WTC11 (cell line): ENCODE data around the gene NES.
A peak's percentile ranks its signal among the peaks of the same experiment; 100 is the strongest.

ENCODE experiments used
- ATF6 ChIP-seq: sonication (generic); formaldehyde crosslinking; IDR thresholded peaks from 2 replicates; pipeline ENCODE4 v1.8.1; 2023; ENCODE audit warnings: mild to moderate bottlenecking, missing genetic modification reagents
- ETV6 ChIP-seq: sonication (generic); formaldehyde crosslinking; IDR thresholded peaks from 2 replicates; pipeline ENCODE4 v1.8.1; 2022; ENCODE audit warnings: mild to moderate bottlenecking, missing genetic modification reagents
- SP1 ChIP-seq: sonication (generic); formaldehyde crosslinking; conservative IDR thresholded peaks from 2 replicates; pipeline ENCODE4 v1.8.1; 2022; ENCODE audit warnings: missing genetic modification reagents
- ZNF263 ChIP-seq: sonication (generic); formaldehyde crosslinking; IDR thresholded peaks from 2 replicates; pipeline ENCODE4 v1.8.1; 2022; ENCODE audit warnings: low read depth, mild to moderate bottlenecking, moderate library complexity, missing genetic modification reagents

GRCh38 chr1:156693848-156694689 is 16.9 kb upstream of the NES start:
- no peak for TF ChIP-seq ATF6 (CRISPR knock-in tag)
- no peak for TF ChIP-seq SP1 (CRISPR knock-in tag)
- peak; percentile 42; the same call in 1 of the 2 replicates for TF ChIP-seq ETV6 (CRISPR knock-in tag)
- TF ChIP-seq ZNF263, result no peak
